Measurements from ENCODE around the gene LZTFL1. TPM values are rescaled to one million over a fixed set of nuclear protein-coding genes. Genes with fewer than 3 reads are reported as not detected.

Gene LZTFL1
- total and polyA plus RNA-seq, 3 experiments from 2014 or later = 8.9 to 11.4 (median 9.0) TPM

GRCh38 chr3:45790596-45790995 is 51.3 kb downstream of the LZTFL1 start:
- Histone ChIP-seq H3K27me3 (ENCODE audit: insufficient read depth, low read length, poor library complexity, severe bottlenecking) (peaks cover 21% of the 10 kb centered on the region), H3K4me3 (ENCODE audit: low read length) (no peak overlapping the region), H3K4me1 (ENCODE audit: insufficient read depth, low read length) (peaks cover under 1% of the 10 kb centered on the region), H3K36me3 (ENCODE audit: insufficient read depth, low read length) (no peaks in the 10 kb centered on the region), H3K9me3 (ENCODE audit: low read length) (no peaks in the 10 kb centered on the region), H3K27ac (ENCODE audit: low read depth, low read length) (no peak overlapping the region)
- Mint-ChIP-seq H3K4me1 (peaks cover 3 to 5% (median 4%) of the 10 kb centered on the region in 3 donors), H3K4me3 (no peak overlapping the region), H3K9me3 (peaks cover 3 to 17% (median 13%) of the 10 kb centered on the region in 5 donors), H3K27me3 (peaks cover 7 to 33% of the 10 kb centered on the region in 2 donors), H3K36me3 (peaks cover 0 to 15% (median 1%) of the 10 kb centered on the region in 3 donors), H3K27ac (peak overlapping the region in 1 of 8 donors; percentile 43)
- POLR2A ChIA-PET = no interaction called here
- DNase-seq = no peak
- CTCF ChIA-PET = no interaction called here

DNA sequence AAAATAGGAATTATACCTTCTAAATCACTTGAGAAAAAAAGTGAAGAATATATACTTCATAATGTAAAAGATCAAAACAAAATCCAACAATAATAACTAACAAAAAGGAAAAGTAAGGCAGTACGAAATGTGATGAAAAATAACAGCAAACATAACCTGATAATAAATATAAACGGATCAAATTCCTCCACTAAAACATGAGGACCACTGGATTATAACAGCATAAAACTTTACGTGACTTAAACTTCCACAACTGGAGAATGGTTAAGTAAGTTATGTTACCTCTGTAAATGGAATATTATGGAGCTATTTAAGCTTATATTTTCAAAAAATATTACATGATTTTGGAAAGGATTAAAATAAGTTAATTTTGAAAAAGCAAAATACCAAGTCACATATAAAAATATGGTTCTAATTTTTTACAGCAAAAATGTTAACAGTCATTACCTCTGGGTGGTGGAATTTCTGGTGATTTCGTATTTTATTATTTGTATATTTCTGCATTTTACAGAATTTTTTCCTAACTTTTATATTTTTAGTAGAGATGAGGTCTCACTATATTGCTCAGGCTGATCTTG is 52.6 kb downstream of the LZTFL1 start:
- DNase-seq = no peak
- H3K4me3 ChIP-seq (ENCODE audit: low read length) = no peak overlapping the region
- no peaks in the 10 kb centered on the region for H3K4me1 Mint-ChIP-seq
- no peaks in the 10 kb centered on the region for H3K4me1 ChIP-seq (ENCODE audit: insufficient read depth, low read length)
- no peak overlapping the region for H3K27ac ChIP-seq (ENCODE audit: low read depth, low read length)
- H3K27ac Mint-ChIP-seq = no peak overlapping the region
- peaks cover 11 to 21% of the 10 kb centered on the region in 2 donors for H3K27me3 Mint-ChIP-seq
- peaks cover 1 to 24% (median 2%) of the 10 kb centered on the region in 3 donors for H3K36me3 Mint-ChIP-seq
- H3K36me3 ChIP-seq (ENCODE audit: insufficient read depth, low read length) = no peaks in the 10 kb centered on the region
- no peaks in the 10 kb centered on the region for H3K9me3 ChIP-seq (ENCODE audit: low read length)
- CTCF ChIA-PET = no interaction called here
- POLR2A ChIA-PET = no interaction called here
- peaks cover 9% of the 10 kb centered on the region for H3K27me3 ChIP-seq (ENCODE audit: insufficient read depth, low read length, poor library complexity, severe bottlenecking)
- no peak overlapping the region for H3K4me3 Mint-ChIP-seq
- peaks cover 3 to 20% (median 18%) of the 10 kb centered on the region in 5 donors for H3K9me3 Mint-ChIP-seq

DNA sequence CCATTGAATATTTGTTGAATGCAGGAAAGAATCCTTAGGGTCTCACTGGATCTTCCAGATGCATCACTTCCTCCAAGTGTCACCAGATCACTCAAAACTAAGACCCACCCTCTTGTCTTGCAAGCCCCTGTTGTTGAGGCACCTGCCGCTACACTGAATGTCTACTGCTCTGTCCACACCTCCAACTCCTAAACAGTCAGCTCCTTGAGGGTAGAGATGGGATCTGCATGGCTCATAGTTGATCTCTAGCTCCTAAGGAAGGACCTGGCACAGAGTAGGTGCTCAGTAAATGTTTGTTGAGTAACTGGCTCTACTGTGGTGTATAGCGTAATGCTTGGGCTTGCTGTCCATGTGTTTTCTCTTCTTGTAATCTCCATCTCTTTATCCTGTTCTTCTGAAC is 54.4 kb downstream of the LZTFL1 start:
- CTCF ChIA-PET = no interaction called here
- H3K27me3 ChIP-seq (ENCODE audit: insufficient read depth, low read length, poor library complexity, severe bottlenecking) = no peaks in the 10 kb centered on the region
- Mint-ChIP-seq H3K27ac (no peak overlapping the region), H3K4me3 (no peak overlapping the region), H3K4me1 (no peaks in the 10 kb centered on the region), H3K9me3 (peaks cover 3 to 22% (median 20%) of the 10 kb centered on the region in 5 donors), H3K27me3 (peaks cover 9 to 10% of the 10 kb centered on the region in 2 donors), H3K36me3 (peaks cover 1 to 29% (median 2%) of the 10 kb centered on the region in 3 donors)
- POLR2A ChIA-PET = no interaction called here
- H3K4me3 ChIP-seq (ENCODE audit: low read length) = no peak overlapping the region
- no peak overlapping the region for H3K27ac ChIP-seq (ENCODE audit: low read depth, low read length)
- DNase-seq = no peak
- H3K9me3 ChIP-seq (ENCODE audit: low read length) = no peaks in the 10 kb centered on the region
- H3K36me3 ChIP-seq (ENCODE audit: insufficient read depth, low read length) = no peaks in the 10 kb centered on the region
- no peaks in the 10 kb centered on the region for H3K4me1 ChIP-seq (ENCODE audit: insufficient read depth, low read length)

DNA sequence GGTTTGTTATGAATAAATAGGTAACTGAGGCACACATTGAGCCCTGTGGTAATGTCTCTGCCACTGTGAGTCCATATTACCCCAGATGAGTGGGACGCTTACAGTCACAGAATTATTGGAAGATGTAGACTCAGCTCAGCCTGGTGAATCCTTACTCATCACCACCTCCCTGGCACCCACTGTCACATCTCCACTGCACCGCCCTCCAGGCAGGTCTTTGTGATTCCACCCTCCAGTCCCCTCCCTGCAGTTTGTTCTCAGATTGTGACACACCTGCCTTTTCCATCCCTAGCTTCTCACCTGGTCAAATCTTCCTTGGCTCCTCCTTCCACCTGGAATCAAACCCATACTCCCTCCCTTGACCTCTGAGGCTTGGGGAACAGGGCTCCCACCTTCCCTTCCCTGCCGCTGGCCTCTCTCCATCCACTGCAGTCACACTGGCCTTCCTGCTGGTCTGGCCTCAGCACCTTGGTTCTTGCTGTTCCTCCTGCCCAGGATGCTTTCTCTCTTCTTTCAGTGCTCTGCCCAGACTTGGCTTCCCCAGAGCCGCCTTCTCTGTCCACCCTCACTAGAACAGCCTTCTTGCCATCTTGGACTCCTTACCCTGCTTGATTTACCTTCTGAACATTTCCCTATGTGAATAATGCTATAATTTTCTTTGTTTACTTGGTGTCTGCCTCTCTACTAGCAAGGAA is 55.0 kb downstream of the LZTFL1 start:
- ChIA-PET POLR2A (no interaction called here), CTCF (no interaction called here)
- Mint-ChIP-seq H3K9me3 (peaks cover 3 to 22% (median 20%) of the 10 kb centered on the region in 5 donors), H3K27ac (no peak overlapping the region), H3K27me3 (peaks cover 9 to 10% of the 10 kb centered on the region in 2 donors), H3K4me3 (no peak overlapping the region), H3K4me1 (no peaks in the 10 kb centered on the region), H3K36me3 (peaks cover 1 to 29% (median 2%) of the 10 kb centered on the region in 3 donors)
- Histone ChIP-seq H3K36me3 (ENCODE audit: insufficient read depth, low read length) (no peaks in the 10 kb centered on the region), H3K9me3 (ENCODE audit: low read length) (no peaks in the 10 kb centered on the region), H3K27me3 (ENCODE audit: insufficient read depth, low read length, poor library complexity, severe bottlenecking) (no peaks in the 10 kb centered on the region), H3K4me3 (ENCODE audit: low read length) (no peak overlapping the region), H3K4me1 (ENCODE audit: insufficient read depth, low read length) (no peaks in the 10 kb centered on the region), H3K27ac (ENCODE audit: low read depth, low read length) (no peak overlapping the region)
- DNase-seq = no peak

GRCh38 chr3:45785605-45786150 is 56.2 kb downstream of the LZTFL1 start:
- Mint-ChIP-seq H3K4me3 (no peak overlapping the region), H3K27ac (no peak overlapping the region), H3K9me3 (peaks cover 3 to 22% (median 18%) of the 10 kb centered on the region in 5 donors), H3K27me3 (peaks cover 6 to 10% of the 10 kb centered on the region in 2 donors), H3K4me1 (no peaks in the 10 kb centered on the region), H3K36me3 (peaks cover 1 to 27% (median 2%) of the 10 kb centered on the region in 3 donors)
- H3K4me1 ChIP-seq (ENCODE audit: insufficient read depth, low read length) = no peaks in the 10 kb centered on the region
- DNase-seq = no peak
- H3K4me3 ChIP-seq (ENCODE audit: low read length) = no peak overlapping the region
- CTCF ChIA-PET = no interaction called here
- POLR2A ChIA-PET = no interaction called here
- no peaks in the 10 kb centered on the region for H3K9me3 ChIP-seq (ENCODE audit: low read length)
- no peaks in the 10 kb centered on the region for H3K27me3 ChIP-seq (ENCODE audit: insufficient read depth, low read length, poor library complexity, severe bottlenecking)
- no peaks in the 10 kb centered on the region for H3K36me3 ChIP-seq (ENCODE audit: insufficient read depth, low read length)
- no peak overlapping the region for H3K27ac ChIP-seq (ENCODE audit: low read depth, low read length)

GRCh38 chr3:45783667-45784066 is 58.3 kb downstream of the LZTFL1 start:
- H3K4me3 ChIP-seq (ENCODE audit: low read length) = no peak overlapping the region
- Mint-ChIP-seq H3K36me3 (peaks cover 0 to 14% (median 2%) of the 10 kb centered on the region in 3 donors), H3K9me3 (peaks cover 0 to 8% (median 5%) of the 10 kb centered on the region in 5 donors), H3K4me3 (no peak overlapping the region), H3K27ac (no peak overlapping the region), H3K27me3 (peaks cover 0 to 10% of the 10 kb centered on the region in 2 donors), H3K4me1 (no peaks in the 10 kb centered on the region)
- H3K27ac ChIP-seq (ENCODE audit: low read depth, low read length) = no peak overlapping the region
- H3K36me3 ChIP-seq (ENCODE audit: insufficient read depth, low read length) = no peaks in the 10 kb centered on the region
- no peaks in the 10 kb centered on the region for H3K27me3 ChIP-seq (ENCODE audit: insufficient read depth, low read length, poor library complexity, severe bottlenecking)
- H3K9me3 ChIP-seq (ENCODE audit: low read length) = no peaks in the 10 kb centered on the region
- ChIA-PET POLR2A (no interaction called here), CTCF (no interaction called here)
- no peak for DNase-seq
- no peaks in the 10 kb centered on the region for H3K4me1 ChIP-seq (ENCODE audit: insufficient read depth, low read length)

DNA sequence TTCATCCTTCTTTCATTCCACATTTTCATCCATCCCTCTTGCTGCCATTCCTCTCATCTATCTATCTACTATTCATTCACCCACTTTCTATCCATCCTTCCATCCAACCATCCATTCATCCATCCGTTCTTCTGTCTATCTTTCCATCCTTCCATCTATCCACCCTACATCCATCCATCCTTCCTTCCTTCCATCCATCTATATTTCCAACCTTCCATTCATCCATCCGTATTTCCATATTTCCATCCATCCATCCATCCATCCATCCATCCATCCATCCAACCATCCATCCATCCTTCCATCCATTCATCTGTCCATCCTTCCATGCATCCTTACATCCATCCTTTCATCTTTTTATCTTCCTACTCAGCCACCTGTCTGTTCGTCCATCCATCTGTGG is 59.5 kb downstream of the LZTFL1 start:
- POLR2A ChIA-PET = no interaction called here
- no peaks in the 10 kb centered on the region for H3K36me3 ChIP-seq (ENCODE audit: insufficient read depth, low read length)
- H3K36me3 Mint-ChIP-seq = peaks cover 0 to 14% (median 2%) of the 10 kb centered on the region in 3 donors
- no peaks in the 10 kb centered on the region for H3K4me1 Mint-ChIP-seq
- no peak overlapping the region for H3K27ac ChIP-seq (ENCODE audit: low read depth, low read length)
- no peak for DNase-seq
- no peaks in the 10 kb centered on the region for H3K27me3 ChIP-seq (ENCODE audit: insufficient read depth, low read length, poor library complexity, severe bottlenecking)
- H3K4me3 Mint-ChIP-seq = no peak overlapping the region
- peaks cover 0 to 12% of the 10 kb centered on the region in 2 donors for H3K27me3 Mint-ChIP-seq
- H3K27ac Mint-ChIP-seq = no peak overlapping the region
- no peak overlapping the region for H3K4me3 ChIP-seq (ENCODE audit: low read length)
- H3K9me3 ChIP-seq (ENCODE audit: low read length) = no peaks in the 10 kb centered on the region
- H3K4me1 ChIP-seq (ENCODE audit: insufficient read depth, low read length) = no peaks in the 10 kb centered on the region
- CTCF ChIA-PET = no interaction called here
- peaks cover 0 to 8% (median 5%) of the 10 kb centered on the region in 5 donors for H3K9me3 Mint-ChIP-seq

- Mint-ChIP-seq H3K36me3 (peaks cover 0 to 14% (median 2%) of the 10 kb centered on the region in 3 donors), H3K4me3 (no peak overlapping the region), H3K27me3 (peaks cover 0 to 14% of the 10 kb centered on the region in 2 donors), H3K27ac (no peak overlapping the region), H3K9me3 (peaks cover 0 to 8% (median 5%) of the 10 kb centered on the region in 5 donors), H3K4me1 (no peaks in the 10 kb centered on the region)
- no peak overlapping the region for H3K27ac ChIP-seq (ENCODE audit: low read depth, low read length)
- no peaks in the 10 kb centered on the region for H3K36me3 ChIP-seq (ENCODE audit: insufficient read depth, low read length)
- H3K4me3 ChIP-seq (ENCODE audit: low read length) = no peak overlapping the region
- no peak for DNase-seq
- H3K27me3 ChIP-seq (ENCODE audit: insufficient read depth, low read length, poor library complexity, severe bottlenecking) = no peaks in the 10 kb centered on the region
- H3K4me1 ChIP-seq (ENCODE audit: insufficient read depth, low read length) = no peaks in the 10 kb centered on the region
- CTCF ChIA-PET = no interaction called here
- no peaks in the 10 kb centered on the region for H3K9me3 ChIP-seq (ENCODE audit: low read length)
- POLR2A ChIA-PET = no interaction called here
Observed at GRCh38 chr3:45781841-45782240, 60.1 kb downstream of the LZTFL1 start.
